GM21619 (cell line): ENCODE measurements around the gene MCU.
"Not testable (repeated sequence)": the region's sequence is repeated elsewhere in the genome, so short reads cannot be mapped to it uniquely, and the experiment has no call there.

Experiments used
- ATAC-seq: cut with Tn5 transposase; IDR thresholded peaks from one replicate; pipeline ENCODE4 v1.9.1; 2021; ENCODE audit not compliant: unreplicated experiment

MCU gene, protein sequence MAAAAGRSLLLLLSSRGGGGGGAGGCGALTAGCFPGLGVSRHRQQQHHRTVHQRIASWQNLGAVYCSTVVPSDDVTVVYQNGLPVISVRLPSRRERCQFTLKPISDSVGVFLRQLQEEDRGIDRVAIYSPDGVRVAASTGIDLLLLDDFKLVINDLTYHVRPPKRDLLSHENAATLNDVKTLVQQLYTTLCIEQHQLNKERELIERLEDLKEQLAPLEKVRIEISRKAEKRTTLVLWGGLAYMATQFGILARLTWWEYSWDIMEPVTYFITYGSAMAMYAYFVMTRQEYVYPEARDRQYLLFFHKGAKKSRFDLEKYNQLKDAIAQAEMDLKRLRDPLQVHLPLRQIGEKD

GRCh38 chr10:72691863-72692743, at the start of gene MCU:
MCU (plus strand) TSS chr10:72692143; CDS start chr10:72692152, 9 bp downstream.
- ATAC-seq, result peak; percentile 90

DNA sequence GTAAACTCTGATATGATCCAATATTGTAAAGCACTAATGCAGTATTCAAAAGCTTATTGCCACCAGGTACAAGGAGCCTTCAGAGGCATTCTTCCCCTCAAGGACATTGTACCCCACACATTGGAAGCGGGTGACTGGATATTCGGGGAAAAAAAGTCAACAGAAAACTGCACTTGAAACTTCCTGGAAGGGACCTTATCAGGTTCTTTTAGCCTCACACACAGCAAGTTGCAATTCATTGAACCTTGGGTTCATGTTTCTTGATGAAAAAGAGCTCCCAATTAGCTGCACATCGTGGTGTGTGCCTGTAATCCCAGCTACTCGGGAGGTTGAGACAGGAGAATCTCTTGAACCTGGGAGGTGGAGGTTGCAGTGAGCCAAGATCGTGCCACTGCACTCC, 49.6 kb upstream of the MCU start:
- no peak for ATAC-seq

DNA sequence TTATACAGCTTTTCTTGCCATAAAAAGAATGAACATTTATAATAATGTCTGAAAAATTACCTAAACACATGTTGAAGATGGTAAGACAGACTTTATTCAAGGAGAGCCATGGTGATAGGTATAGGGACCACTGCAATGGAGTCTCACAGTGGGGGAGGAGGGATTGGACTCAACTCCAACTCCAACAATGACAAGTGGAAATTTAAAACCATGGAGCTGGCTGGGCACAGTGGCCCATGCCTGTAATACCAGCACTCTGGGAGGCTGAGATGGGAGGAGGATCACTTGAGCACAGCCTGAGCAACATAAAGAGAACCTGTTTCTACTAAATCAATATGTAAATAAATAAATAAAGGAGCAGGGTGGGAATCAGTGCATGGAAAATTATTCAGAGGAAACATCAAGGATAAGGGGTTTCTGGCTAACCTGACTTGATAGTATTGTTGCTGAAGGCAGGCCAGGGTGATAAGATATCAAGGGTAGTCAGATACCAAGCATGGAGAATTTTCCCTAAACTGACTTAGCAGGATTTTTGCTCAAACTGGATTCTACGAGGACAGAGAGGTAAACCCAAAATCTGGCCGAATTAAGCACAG, 46.6 kb upstream of the MCU start:
- no peak for ATAC-seq

- not testable (repeated sequence) for ATAC-seq
Measured at GRCh38 chr10:72646971-72647370, 45.0 kb upstream of the MCU start.

DNA sequence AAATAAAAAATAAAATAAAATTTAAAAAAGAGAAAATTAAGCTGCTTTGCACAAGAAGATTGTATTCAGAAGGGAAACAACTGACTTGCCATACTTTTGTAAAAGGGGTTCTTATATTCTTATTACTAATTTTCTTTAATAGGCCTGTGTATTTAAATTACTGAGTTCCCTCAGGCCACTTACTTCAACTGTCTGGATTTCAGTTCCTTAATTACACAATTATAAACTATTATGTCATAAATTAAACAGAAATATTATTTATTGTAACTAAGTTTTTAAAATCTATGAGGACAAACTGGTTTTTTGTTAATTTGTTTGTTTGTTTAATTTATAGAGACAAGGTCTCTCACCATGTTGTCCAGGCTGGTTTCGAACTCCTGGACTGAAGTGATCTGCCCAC, 43.6 kb upstream of the MCU start:
- ATAC-seq, result no peak

DNA sequence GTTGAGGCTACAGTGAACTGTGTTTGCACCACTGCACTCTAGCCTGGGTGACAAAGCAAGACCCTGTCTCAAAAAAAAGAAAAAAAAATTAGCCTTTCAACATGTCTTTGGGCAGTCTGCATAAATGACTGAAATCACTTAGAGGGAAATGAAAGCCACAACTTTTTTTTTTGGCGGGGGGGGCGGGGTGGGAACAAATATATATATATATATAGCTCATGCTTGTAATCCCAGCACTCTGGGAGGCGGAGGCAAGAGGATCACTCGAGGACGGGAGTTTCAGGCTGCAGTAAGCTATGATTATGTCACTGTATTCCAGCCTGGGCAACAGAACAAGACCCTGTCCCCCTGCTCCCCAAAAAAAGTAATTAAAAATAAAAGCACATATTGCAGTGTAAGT, 42.7 kb upstream of the MCU start:
- no peak for ATAC-seq

DNA sequence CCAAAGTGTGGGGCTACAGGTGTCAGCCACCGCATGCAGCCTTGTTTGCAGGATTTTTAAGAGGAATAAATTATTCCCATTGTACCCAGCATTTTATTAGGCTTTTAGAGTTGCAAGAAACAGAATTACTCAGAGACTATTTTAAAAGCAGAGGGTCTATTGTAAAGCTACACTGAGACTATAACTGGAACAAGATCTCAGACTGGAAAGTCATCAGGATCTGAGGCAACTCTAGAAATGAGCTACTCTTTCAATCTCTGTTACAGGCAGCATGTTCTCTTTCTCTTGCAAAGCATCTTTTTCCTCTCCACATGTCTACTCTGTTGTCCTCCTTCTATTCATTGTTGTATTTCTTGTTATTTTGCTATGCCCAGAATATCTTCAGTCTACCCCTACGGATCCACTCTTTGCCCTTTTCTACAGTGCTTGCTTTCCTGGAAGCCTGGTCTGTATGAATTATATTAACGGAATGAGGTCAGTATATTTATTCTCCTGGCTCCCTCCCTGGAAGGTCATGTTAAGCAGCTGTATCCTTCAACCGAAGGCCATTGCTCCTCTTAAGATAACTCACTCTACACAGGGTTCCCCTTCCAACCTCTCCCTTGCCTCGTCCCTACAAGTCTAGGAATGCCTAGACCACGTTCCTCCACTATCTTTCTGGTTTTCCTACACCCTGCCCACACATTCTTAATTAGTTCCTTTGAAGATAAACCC, 38.4 kb upstream of the MCU start:
- ATAC-seq, result no peak

GRCh38 chr10:72654720-72655119, 37.2 kb upstream of the MCU start:
- no peak for ATAC-seq

- ATAC-seq, result no peak
Measured at GRCh38 chr10:72658696-72659400, 33.1 kb upstream of the MCU start.

DNA sequence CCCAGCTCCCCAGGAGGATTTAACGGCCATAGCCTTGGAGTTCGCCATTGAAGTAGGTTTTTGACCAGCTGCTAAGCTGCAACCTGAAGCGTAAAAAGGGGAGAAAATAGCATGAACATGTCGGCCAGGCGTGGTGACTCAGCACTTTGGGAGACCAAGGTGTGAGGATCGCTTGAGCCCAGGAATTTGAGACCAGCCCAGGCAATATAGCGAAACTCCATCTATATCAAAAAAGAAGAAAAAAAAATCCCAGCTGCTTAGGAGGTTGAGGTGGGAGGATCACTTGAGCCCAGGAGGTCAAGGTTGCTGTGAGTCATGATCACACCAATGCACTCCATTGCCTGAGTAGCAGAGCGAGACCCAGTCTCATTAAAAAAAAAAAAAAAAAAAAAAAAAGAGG, 32.2 kb upstream of the MCU start:
- ATAC-seq, result no peak

- ATAC-seq, result no peak
Measured at GRCh38 chr10:72660220-72660619, 31.7 kb upstream of the MCU start.

- no peak for ATAC-seq
Measured at GRCh38 chr10:72661431-72661830, 30.5 kb upstream of the MCU start.

- no peak for ATAC-seq
Measured at GRCh38 chr10:72663971-72664370, 28.0 kb upstream of the MCU start.

- no peak for ATAC-seq
Measured at GRCh38 chr10:72665925-72666324, 26.0 kb upstream of the MCU start.

GRCh38 chr10:72667207-72667864, 24.6 kb upstream of the MCU start:
- no peak for ATAC-seq

DNA sequence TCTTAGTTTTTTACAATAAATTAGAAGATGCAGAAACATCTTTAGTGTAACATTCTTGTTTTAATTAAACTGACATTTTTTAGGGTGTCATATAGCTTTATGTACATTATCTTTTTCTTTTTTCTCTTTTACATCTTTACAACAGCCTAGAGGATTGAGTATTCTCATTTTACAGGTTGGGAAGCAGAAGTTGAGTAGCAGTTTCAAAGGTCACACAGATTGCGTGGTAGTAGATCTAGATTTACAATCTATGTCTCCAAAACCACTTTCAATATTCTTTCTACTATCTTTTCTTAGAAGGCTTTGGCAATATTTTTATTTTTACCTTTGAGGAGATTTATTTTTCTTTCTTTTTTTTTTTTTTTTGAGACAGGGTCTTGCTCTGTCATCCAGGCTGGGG, 18.7 kb upstream of the MCU start:
- no peak for ATAC-seq

GRCh38 chr10:72674174-72674573, 17.8 kb upstream of the MCU start:
- not testable (repeated sequence) for ATAC-seq

GRCh38 chr10:72679838-72680241, 12.1 kb upstream of the MCU start:
- ATAC-seq, result no peak

- ATAC-seq, result no peak
Measured at GRCh38 chr10:72682638-72683037, 9.3 kb upstream of the MCU start.
